Measurements from ENCODE around the gene OR2D2. TPM values are rescaled to one million over a fixed set of nuclear protein-coding genes. Genes with fewer than 3 reads are reported as not detected.
"Not testable (repeated sequence)": the region's sequence is repeated elsewhere in the genome, so short reads cannot be mapped to it uniquely, and the experiment has no call there.

The OR2D2 gene
- total RNA-seq, 1 donor = 0.10 TPM

GRCh38 chr11:6900327-6900999 lies 8.2 kb upstream of the OR2D2 start:
- H3K4me3 ChIP-seq (ENCODE audit: low read length) = no peak overlapping the region
- H3K4me1 ChIP-seq (ENCODE audit: insufficient read depth, low read length) = no peaks in the 10 kb centered on the region
- H3K9me3 ChIP-seq (ENCODE audit: low read depth, low read length) = no peaks in the 10 kb centered on the region
- H3K27me3 ChIP-seq (ENCODE audit: insufficient read depth, low read length) = no peaks in the 10 kb centered on the region

- no peaks in the 10 kb centered on the region for H3K27me3 ChIP-seq (ENCODE audit: insufficient read depth, low read length)
- no peaks in the 10 kb centered on the region for H3K4me1 ChIP-seq (ENCODE audit: insufficient read depth, low read length)
- no peaks in the 10 kb centered on the region for H3K9me3 ChIP-seq (ENCODE audit: low read depth, low read length)
- H3K4me3 ChIP-seq (ENCODE audit: low read length) = no peak overlapping the region
Measured at GRCh38 chr11:6898911-6899310, 6.6 kb upstream of the OR2D2 start.

GRCh38 chr11:6895010-6895409 lies 2.7 kb upstream of the OR2D2 start:
- Histone ChIP-seq H3K4me3 (ENCODE audit: low read length) (no peak overlapping the region), H3K27me3 (ENCODE audit: insufficient read depth, low read length) (no peaks in the 10 kb centered on the region), H3K9me3 (ENCODE audit: low read depth, low read length) (no peaks in the 10 kb centered on the region), H3K4me1 (ENCODE audit: insufficient read depth, low read length) (no peaks in the 10 kb centered on the region)

GRCh38 chr11:6894097-6894496 lies 1.8 kb upstream of the OR2D2 start:
- Histone ChIP-seq H3K27me3 (ENCODE audit: insufficient read depth, low read length) (no peaks in the 10 kb centered on the region), H3K9me3 (ENCODE audit: low read depth, low read length) (no peaks in the 10 kb centered on the region), H3K4me3 (ENCODE audit: low read length) (no peak overlapping the region), H3K4me1 (ENCODE audit: insufficient read depth, low read length) (no peaks in the 10 kb centered on the region)

- Histone ChIP-seq H3K9me3 (ENCODE audit: low read depth, low read length) (no peaks in the 10 kb centered on the region), H3K4me3 (ENCODE audit: low read length) (no peak overlapping the region), H3K27me3 (ENCODE audit: insufficient read depth, low read length) (no peaks in the 10 kb centered on the region), H3K4me1 (ENCODE audit: insufficient read depth, low read length) (no peaks in the 10 kb centered on the region)
Measured at GRCh38 chr11:6889835-6890234, 2.5 kb downstream of the OR2D2 start.

- no peaks in the 10 kb centered on the region for H3K27me3 ChIP-seq (ENCODE audit: insufficient read depth, low read length)
- no peak overlapping the region for H3K4me3 ChIP-seq (ENCODE audit: low read length)
- no peaks in the 10 kb centered on the region for H3K9me3 ChIP-seq (ENCODE audit: low read depth, low read length)
- H3K4me1 ChIP-seq (ENCODE audit: insufficient read depth, low read length) = no peaks in the 10 kb centered on the region
Measured at GRCh38 chr11:6888830-6889229, 3.5 kb downstream of the OR2D2 start.

GRCh38 chr11:6887711-6888110 lies 4.6 kb downstream of the OR2D2 start:
- H3K27me3 ChIP-seq (ENCODE audit: insufficient read depth, low read length); H3K9me3 ChIP-seq (ENCODE audit: low read depth, low read length); H3K4me3 ChIP-seq (ENCODE audit: low read length); H3K4me1 ChIP-seq (ENCODE audit: insufficient read depth, low read length): not testable (repeated sequence)

GRCh38 chr11:6882751-6883150 lies 9.5 kb downstream of the OR2D2 start:
- Histone ChIP-seq H3K27me3 (ENCODE audit: insufficient read depth, low read length) (no peaks in the 10 kb centered on the region), H3K9me3 (ENCODE audit: low read depth, low read length) (no peaks in the 10 kb centered on the region), H3K4me1 (ENCODE audit: insufficient read depth, low read length) (no peaks in the 10 kb centered on the region), H3K4me3 (ENCODE audit: low read length) (no peak overlapping the region)

GRCh38 chr11:6876914-6877313 lies 15.4 kb downstream of the OR2D2 start:
- Histone ChIP-seq H3K9me3 (ENCODE audit: low read depth, low read length) (no peaks in the 10 kb centered on the region), H3K27me3 (ENCODE audit: insufficient read depth, low read length) (no peaks in the 10 kb centered on the region), H3K4me1 (ENCODE audit: insufficient read depth, low read length) (no peaks in the 10 kb centered on the region), H3K4me3 (ENCODE audit: low read length) (no peak overlapping the region)

- H3K27me3 ChIP-seq (ENCODE audit: insufficient read depth, low read length) = no peaks in the 10 kb centered on the region
- no peaks in the 10 kb centered on the region for H3K4me1 ChIP-seq (ENCODE audit: insufficient read depth, low read length)
- H3K9me3 ChIP-seq (ENCODE audit: low read depth, low read length) = no peaks in the 10 kb centered on the region
- no peak within 1 kb of the TSS for H3K4me3 ChIP-seq (ENCODE audit: low read length)
Measured at GRCh38 chr11:6876325-6876724, 16.0 kb downstream of the OR2D2 start, which contains the start of gene OR10A4. Gene OR10A4, plus strand, starts transcription at chr11:6876625. Its CDS starts 23 bp downstream, at chr11:6876648.

GRCh38 chr11:6875761-6876160 lies 16.5 kb downstream of the OR2D2 start:
- Histone ChIP-seq H3K4me3 (ENCODE audit: low read length) (no peak overlapping the region), H3K27me3 (ENCODE audit: insufficient read depth, low read length) (no peaks in the 10 kb centered on the region), H3K9me3 (ENCODE audit: low read depth, low read length) (no peaks in the 10 kb centered on the region), H3K4me1 (ENCODE audit: insufficient read depth, low read length) (no peaks in the 10 kb centered on the region)

- Histone ChIP-seq H3K9me3 (ENCODE audit: low read depth, low read length) (no peaks in the 10 kb centered on the region), H3K4me3 (ENCODE audit: low read length) (no peak overlapping the region), H3K27me3 (ENCODE audit: insufficient read depth, low read length) (no peaks in the 10 kb centered on the region), H3K4me1 (ENCODE audit: insufficient read depth, low read length) (no peaks in the 10 kb centered on the region)
Measured at GRCh38 chr11:6871278-6871677, 21.0 kb downstream of the OR2D2 start.

- H3K27me3 ChIP-seq (ENCODE audit: insufficient read depth, low read length) = no peaks in the 10 kb centered on the region
- H3K4me3 ChIP-seq (ENCODE audit: low read length) = no peak overlapping the region
- no peaks in the 10 kb centered on the region for H3K4me1 ChIP-seq (ENCODE audit: insufficient read depth, low read length)
- no peaks in the 10 kb centered on the region for H3K9me3 ChIP-seq (ENCODE audit: low read depth, low read length)
Measured at GRCh38 chr11:6864438-6864837, 27.9 kb downstream of the OR2D2 start.

- no peak within 1 kb of the TSS for H3K4me3 ChIP-seq (ENCODE audit: low read length)
- H3K9me3 ChIP-seq (ENCODE audit: low read depth, low read length) = no peaks in the 10 kb centered on the region
- H3K4me1 ChIP-seq (ENCODE audit: insufficient read depth, low read length) = no peaks in the 10 kb centered on the region
- no peaks in the 10 kb centered on the region for H3K27me3 ChIP-seq (ENCODE audit: insufficient read depth, low read length)
Measured at GRCh38 chr11:6862961-6863360, 29.3 kb downstream of the OR2D2 start, which contains the start of gene OR10A2. Gene OR10A2, plus strand, starts transcription at chr11:6863057. Its CDS starts 6,698 bp downstream, at chr11:6869755.

- Histone ChIP-seq H3K9me3 (ENCODE audit: low read depth, low read length) (peaks cover 11% of the 10 kb centered on the region), H3K27me3 (ENCODE audit: insufficient read depth, low read length) (no peaks in the 10 kb centered on the region), H3K4me3 (ENCODE audit: low read length) (no peak overlapping the region), H3K4me1 (ENCODE audit: insufficient read depth, low read length) (no peaks in the 10 kb centered on the region)
Measured at GRCh38 chr11:6856871-6857270, 35.4 kb downstream of the OR2D2 start.

- Histone ChIP-seq H3K4me1 (ENCODE audit: insufficient read depth, low read length) (no peaks in the 10 kb centered on the region), H3K27me3 (ENCODE audit: insufficient read depth, low read length) (no peaks in the 10 kb centered on the region), H3K9me3 (ENCODE audit: low read depth, low read length) (peaks cover 11% of the 10 kb centered on the region), H3K4me3 (ENCODE audit: low read length) (no peak overlapping the region)
Measured at GRCh38 chr11:6855971-6856541, 36.2 kb downstream of the OR2D2 start.

All from mononuclear cell (primary cell).